AG04449 (cell line): ENCODE data around the gene NRCAM.

ENCODE experiments used
- CTCF ChIA-PET: fragments of 350-600 bp; formaldehyde crosslinking; extraction: SDS; loops from one replicate; lab custom pipeline; 2021; ENCODE audit warnings: antibody characterized with exemption; lab: Yijun Ruan, JAX
- POLR2A ChIA-PET: fragments of 400-600, 350-600 bp; formaldehyde crosslinking; extraction: SDS; loops from one replicate; lab custom pipeline; 2020; ENCODE audit warnings: antibody characterized with exemption, inconsistent platforms; lab: Yijun Ruan, JAX
- DNase-seq: peaks from one replicate; pipeline ENCODE4 v3.0.0-alpha.2; 2010; ENCODE audit warnings: low read depth, low spot score
- H3K4me3 ChIP-seq: 2 replicates; pipeline ENCODE4 v1.5.1; 2011; ENCODE audit warnings: low read depth, mild to moderate bottlenecking, control low read depth, low read length
- TF ChIP-seq, protein P1 (sequence below): IDR thresholded peaks from one replicate; pipeline ENCODE4 v1.5.1; 2011; ENCODE audit warnings: mild to moderate bottlenecking, moderate library complexity, low read length, control low read depth, inconsistent platforms; ENCODE audit not compliant: insufficient read depth; ENCODE audit errors: missing control alignments

The NRCAM gene

DNA sequence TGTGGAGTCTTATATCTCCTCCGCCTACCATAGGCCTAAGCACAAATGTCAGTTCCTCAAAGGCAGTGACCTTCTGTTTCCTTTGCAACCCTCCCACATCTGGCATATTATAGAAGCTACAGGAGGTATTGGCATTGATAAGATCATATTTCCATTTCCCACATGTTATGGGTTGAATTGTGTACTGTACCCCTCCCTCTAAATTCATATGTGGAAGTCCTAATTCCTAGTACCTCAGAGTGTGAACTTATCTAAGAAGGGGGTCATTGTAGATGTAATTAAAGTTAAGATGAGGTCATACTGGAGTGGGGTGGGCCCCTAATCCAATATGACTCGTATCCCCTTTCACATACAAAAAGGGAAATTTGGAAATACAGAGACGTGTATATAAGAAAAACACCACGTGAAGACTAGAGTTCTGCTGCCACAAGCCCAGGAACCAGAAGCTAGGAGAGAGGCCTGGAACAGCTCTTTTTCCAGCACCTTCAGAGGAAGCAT is 320.0 kb downstream of the NRCAM start:
- CTCF ChIA-PET = interaction anchor here (1.3 to 1.8 kb wide), 2 partner anchors 9 to 10 kb away, joined by 4 to 7 read pairs; no protein-coding TSS in a partner anchor
- no peak for DNase-seq

DNA sequence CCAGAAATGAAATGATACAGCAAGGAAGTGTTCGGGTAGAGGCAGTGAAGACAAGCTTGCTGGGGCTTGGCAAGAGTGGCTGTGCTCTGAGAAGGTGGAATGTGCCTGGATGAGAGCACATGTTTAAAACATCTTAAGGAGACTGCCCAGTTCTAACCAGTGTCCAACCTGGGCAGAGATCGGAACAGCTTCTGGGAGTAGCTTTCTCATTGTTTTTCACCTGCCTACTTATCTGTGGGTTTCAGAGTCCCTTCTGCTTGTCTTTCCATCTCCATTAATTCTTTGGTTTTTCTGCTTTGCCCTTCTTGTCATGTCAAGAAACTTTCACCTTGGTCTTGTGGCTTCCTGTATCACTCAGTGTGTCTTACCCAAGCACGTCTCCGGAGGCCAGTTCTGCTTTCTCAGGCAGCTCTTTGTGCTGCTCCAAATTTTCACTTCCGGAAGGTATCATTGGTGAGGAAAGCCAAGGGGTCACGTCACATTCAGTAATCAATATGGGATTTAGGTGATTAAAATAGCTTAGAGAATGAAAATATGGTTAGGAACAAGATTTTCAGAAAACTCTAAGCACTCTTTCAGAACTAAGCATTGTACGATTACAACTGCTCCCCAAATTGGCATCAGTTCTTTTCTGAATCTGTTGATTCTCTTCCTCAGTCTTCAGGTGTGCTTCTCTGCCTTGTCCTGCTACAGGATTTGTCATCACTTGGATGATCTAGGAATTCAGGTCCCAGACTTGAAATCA is 320.6 kb downstream of the NRCAM start:
- DNase-seq = no peak
- no peak overlapping the region for H3K4me3 ChIP-seq
- CTCF ChIA-PET = interaction anchor here (1.3 to 1.8 kb wide), 2 partner anchors 9 to 11 kb away, joined by 4 to 7 read pairs; no protein-coding TSS in a partner anchor
- TF ChIP-seq, protein P1, sequence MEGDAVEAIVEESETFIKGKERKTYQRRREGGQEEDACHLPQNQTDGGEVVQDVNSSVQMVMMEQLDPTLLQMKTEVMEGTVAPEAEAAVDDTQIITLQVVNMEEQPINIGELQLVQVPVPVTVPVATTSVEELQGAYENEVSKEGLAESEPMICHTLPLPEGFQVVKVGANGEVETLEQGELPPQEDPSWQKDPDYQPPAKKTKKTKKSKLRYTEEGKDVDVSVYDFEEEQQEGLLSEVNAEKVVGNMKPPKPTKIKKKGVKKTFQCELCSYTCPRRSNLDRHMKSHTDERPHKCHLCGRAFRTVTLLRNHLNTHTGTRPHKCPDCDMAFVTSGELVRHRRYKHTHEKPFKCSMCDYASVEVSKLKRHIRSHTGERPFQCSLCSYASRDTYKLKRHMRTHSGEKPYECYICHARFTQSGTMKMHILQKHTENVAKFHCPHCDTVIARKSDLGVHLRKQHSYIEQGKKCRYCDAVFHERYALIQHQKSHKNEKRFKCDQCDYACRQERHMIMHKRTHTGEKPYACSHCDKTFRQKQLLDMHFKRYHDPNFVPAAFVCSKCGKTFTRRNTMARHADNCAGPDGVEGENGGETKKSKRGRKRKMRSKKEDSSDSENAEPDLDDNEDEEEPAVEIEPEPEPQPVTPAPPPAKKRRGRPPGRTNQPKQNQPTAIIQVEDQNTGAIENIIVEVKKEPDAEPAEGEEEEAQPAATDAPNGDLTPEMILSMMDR = no peak
- POLR2A ChIA-PET = no interaction called here

More for the DNA sequence above, 320.0 kb downstream of the NRCAM start:
- H3K4me3 ChIP-seq = no peak overlapping the region
- TF ChIP-seq, protein P1 = no peak
- POLR2A ChIA-PET = no interaction called here

DNA sequence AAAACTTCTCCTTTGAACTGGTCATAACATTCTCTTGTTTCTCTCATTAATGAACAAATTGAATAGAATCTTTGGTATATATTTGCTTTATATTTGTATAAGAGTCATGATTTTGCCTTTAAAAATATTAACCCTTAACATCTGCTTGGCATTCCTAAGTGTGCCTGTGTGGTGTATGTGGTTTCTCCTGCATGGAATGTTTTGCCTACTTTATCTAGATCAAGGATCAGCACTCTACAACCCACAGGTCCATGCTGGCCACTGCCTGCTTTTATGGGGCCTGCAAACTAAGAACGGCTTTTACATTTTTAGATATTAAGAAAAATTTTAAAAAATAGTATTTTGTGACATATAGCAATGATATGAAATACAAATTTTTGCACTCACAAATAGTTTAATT is 321.8 kb downstream of the NRCAM start:
- H3K4me3 ChIP-seq = no peak overlapping the region
- no peak for DNase-seq
- ChIA-PET POLR2A (no interaction called here), CTCF (interaction anchor here (0.9 to 1.5 kb wide), 2 partner anchors 9 to 12 kb away, joined by 3 read pairs; no protein-coding TSS in a partner anchor)
- TF ChIP-seq, protein P1 = no peak

DNA sequence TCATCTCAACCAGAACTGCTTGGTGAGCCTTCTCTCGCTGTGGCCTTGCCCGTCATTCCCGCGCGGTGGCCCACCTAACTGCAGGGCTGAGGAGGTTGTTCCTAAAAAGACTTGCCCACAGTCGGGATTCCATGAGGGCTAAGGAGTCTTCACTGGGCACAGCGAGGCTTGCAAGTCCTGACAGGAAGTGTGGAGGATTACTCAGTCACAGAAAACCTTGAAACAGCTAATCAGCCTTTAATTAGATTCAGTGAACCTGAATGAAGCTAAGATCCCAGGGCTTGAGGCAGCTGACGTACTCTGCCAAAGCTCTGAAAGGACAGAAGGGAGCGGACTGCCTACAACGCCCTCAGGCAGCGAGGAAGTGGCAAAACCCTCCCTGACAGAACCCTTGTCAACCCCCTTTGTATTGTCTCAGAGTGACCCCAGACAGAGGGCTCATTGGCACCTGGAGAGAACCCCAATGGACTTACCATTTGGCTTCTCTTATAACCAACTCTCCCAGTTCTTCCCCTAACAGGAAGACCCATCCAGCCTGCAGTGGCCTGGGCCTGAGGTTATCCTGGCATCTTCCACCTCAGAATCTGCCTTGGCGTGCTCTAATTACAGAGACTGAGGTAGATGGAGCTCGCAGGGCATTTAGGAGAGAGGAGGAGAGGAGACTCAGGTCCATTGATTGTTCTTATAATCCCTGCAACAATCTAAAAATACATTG is 323.5 kb downstream of the NRCAM start:
- DNase-seq = no peak
- ChIA-PET CTCF (interaction anchor here (0.9 to 3.2 kb wide), 4 partner anchors 12 to 14 kb away, joined by 3 to 20 read pairs (median 4); no protein-coding TSS in a partner anchor), POLR2A (no interaction called here)
- TF ChIP-seq, protein P1 = no peak
- H3K4me3 ChIP-seq = no peak overlapping the region

DNA sequence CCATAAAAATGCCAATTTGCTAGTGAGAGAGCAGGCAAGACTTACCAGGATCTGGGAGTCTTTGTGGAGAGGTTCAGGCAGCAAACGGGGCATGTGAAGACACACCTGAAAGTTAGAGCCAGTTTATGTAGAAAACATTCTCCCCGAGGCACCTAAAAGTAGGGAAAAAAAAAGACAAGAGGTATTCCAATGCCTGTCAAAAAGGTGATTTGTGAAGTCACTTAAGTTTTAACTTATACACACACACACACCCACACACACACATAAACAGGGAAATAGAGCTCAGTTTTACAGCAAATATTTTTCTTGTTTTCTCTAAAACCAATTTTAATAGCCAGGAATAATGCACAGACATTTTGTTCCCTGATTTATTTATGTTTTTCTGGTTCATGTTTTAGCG is 326.0 kb downstream of the NRCAM start, which contains the start of gene LAMB4:
Gene LAMB4 (minus strand): TSS at position 101 of the 400 bp plus-strand sequence. CDS start 7,197 bp downstream, outside the sequence.
- ChIA-PET POLR2A (no interaction called here), CTCF (interaction anchor here (1.8 to 3.2 kb wide), 2 partner anchors 15 to 34 kb away, joined by 4 to 20 read pairs; no protein-coding TSS in a partner anchor)
- TF ChIP-seq, protein P1 = no peak
- no peak for DNase-seq
- no peak within 1 kb of the TSS for H3K4me3 ChIP-seq
